IMR-90 (cell line): Measurements from ENCODE around the gene TMCC1. TPM values are rescaled to one million over a fixed set of nuclear protein-coding genes. Genes with fewer than 3 reads are reported as not detected.

Experiments
- ATAC-seq: fragments of 200-7000 bp; cut with Tn5 transposase; 2 replicates; pipeline ENCODE4 v1.9.1; 2020; ENCODE audit warnings: low read depth, mild to moderate bottlenecking, moderate library complexity
- BruUV-seq: library from RNA; stranded (reverse); fragments of 400-500 nt; replicated peaks from 2 replicates; lab custom pipeline; 2021; lab: Mats Ljungman, UMichigan
- CTCF ChIA-PET: fragments of 300-600 bp; formaldehyde crosslinking; extraction: SDS; loops from one replicate; lab custom pipeline; 2021; ENCODE audit warnings: antibody characterized with exemption; lab: Yijun Ruan, JAX
- POLR2A ChIA-PET: fragments of 300-600 bp; sonication (Branson Sonifier 250); formaldehyde crosslinking; loops from one replicate; lab custom pipeline; 2022; ENCODE audit warnings: antibody characterized with exemption; ENCODE audit not compliant: unreplicated experiment; lab: Charles Lee
- DNase-seq: peaks from one replicate; pipeline ENCODE4 v3.0.0; 2013
- H2AFZ ChIP-seq: replicated peaks from 2 replicates; pipeline ENCODE3; 2013; ENCODE audit warnings: low read length, mild to moderate bottlenecking; ENCODE audit not compliant: poor library complexity
- H2AK5ac ChIP-seq: 2 replicates; pipeline ENCODE4 v1.6.1; 2013; ENCODE audit warnings: low read depth, low read length, inconsistent platforms
- H2AK9ac ChIP-seq: replicated peaks from 2 replicates; pipeline ENCODE3; 2013; ENCODE audit warnings: mild to moderate bottlenecking, low read depth, low read length, moderate library complexity; ENCODE audit not compliant: poor library complexity
- H2BK120ac ChIP-seq: 2 replicates; pipeline ENCODE4 v1.6.1; 2013; ENCODE audit warnings: low read depth, low read length, inconsistent platforms
- H2BK15ac ChIP-seq: 3 replicates; pipeline ENCODE4 v1.6.1; 2013; ENCODE audit warnings: low read depth, low read length, inconsistent platforms
- H2BK20ac ChIP-seq: 2 replicates; pipeline ENCODE4 v1.6.1; 2013; ENCODE audit warnings: low read depth, mild to moderate bottlenecking, inconsistent platforms, low read length, moderate library complexity
- H2BK5ac ChIP-seq: 2 replicates; pipeline ENCODE4 v1.6.1; 2013; ENCODE audit warnings: mild to moderate bottlenecking, low read depth, low read length, inconsistent platforms; ENCODE audit not compliant: poor library complexity, severe bottlenecking
- H3K14ac ChIP-seq: replicated peaks from 2 replicates; pipeline ENCODE4 v1.6.1; 2013; ENCODE audit warnings: low read depth, low read length, inconsistent platforms
- H3K18ac ChIP-seq: 2 replicates; pipeline ENCODE4 v1.6.1; 2013; ENCODE audit warnings: low read depth, low read length, control low read depth
- H3K23ac ChIP-seq: 2 replicates; pipeline ENCODE4 v1.6.1; 2013; ENCODE audit warnings: low read depth, low read length, inconsistent platforms
- H3K27ac ChIP-seq: 2 replicates; pipeline ENCODE4 v1.5.1; 2013; ENCODE audit warnings: mild to moderate bottlenecking, control low read depth, low read length; ENCODE audit not compliant: insufficient read depth
- H3K27me3 ChIP-seq: 2 replicates; pipeline ENCODE4 v1.6.1; 2013; ENCODE audit warnings: low read length; ENCODE audit not compliant: control insufficient read depth, insufficient read depth
- H3K36me3 ChIP-seq: 2 replicates; pipeline ENCODE4 v1.6.1; 2013; ENCODE audit warnings: low read length, mixed read lengths; ENCODE audit not compliant: control insufficient read depth, insufficient read depth
- H3K4ac ChIP-seq: 2 replicates; pipeline ENCODE4 v1.6.1; 2013; ENCODE audit warnings: low read depth, low read length, inconsistent platforms
- H3K4me1 ChIP-seq: 2 replicates; pipeline ENCODE4 v1.6.1; 2013; ENCODE audit warnings: low read length, mixed read lengths; ENCODE audit not compliant: control insufficient read depth, insufficient read depth
- H3K4me2 ChIP-seq: 2 replicates; pipeline ENCODE4 v1.6.1; 2013; ENCODE audit warnings: low read depth, mild to moderate bottlenecking, control low read depth, low read length, moderate library complexity
- H3K4me3 ChIP-seq: 2 replicates; pipeline ENCODE4 v1.5.1; 2013; ENCODE audit warnings: low read depth, mild to moderate bottlenecking, control low read depth, low read length, moderate library complexity; ENCODE audit not compliant: insufficient read depth
- H3K56ac ChIP-seq: 2 replicates; pipeline ENCODE4 v1.6.1; 2013; ENCODE audit warnings: low read length, inconsistent platforms; ENCODE audit not compliant: insufficient read depth; ENCODE audit errors: extremely low read depth
- H3K79me1 ChIP-seq, 2 experiments: 2 replicates each; pipeline ENCODE4 v1.6.1; 2013; ENCODE audit warnings: low read length in 2 of 2, inconsistent platforms in 1 of 2, low read depth in 1 of 2
- H3K9ac ChIP-seq: 2 replicates; pipeline ENCODE4 v1.6.1; 2013; ENCODE audit warnings: low read depth, low read length, control low read depth
- H3K9me1 ChIP-seq: 2 replicates; pipeline ENCODE4 v1.6.1; 2013; ENCODE audit warnings: low read length, inconsistent platforms; ENCODE audit not compliant: insufficient read depth
- H3K9me3 ChIP-seq: 2 replicates; pipeline ENCODE4 v1.6.1; 2013; ENCODE audit warnings: low read length; ENCODE audit not compliant: control insufficient read depth, insufficient read depth
- H4K20me1 ChIP-seq: 2 replicates; pipeline ENCODE4 v1.6.1; 2013; ENCODE audit warnings: low read length, inconsistent platforms; ENCODE audit not compliant: insufficient read depth
- H4K5ac ChIP-seq: 2 replicates; pipeline ENCODE4 v1.6.1; 2013; ENCODE audit warnings: mild to moderate bottlenecking, low read depth, low read length, control low read depth
- H4K8ac ChIP-seq, 2 experiments: 2 replicates each; pipeline ENCODE4 v1.6.1; 2013; ENCODE audit warnings: low read depth in 2 of 2, low read length in 2 of 2, control low read depth in 1 of 2, inconsistent platforms in 1 of 2
- H4K91ac ChIP-seq: 2 replicates; pipeline ENCODE4 v1.6.1; 2013; ENCODE audit warnings: low read depth, low read length, inconsistent platforms; ENCODE audit not compliant: insufficient read depth
- CEBPB ChIP-seq: IDR thresholded peaks from 2 replicates; pipeline ENCODE4 v1.6.1; 2012; ENCODE audit warnings: low read depth, low read length, improper control_type of control experiment
- CHD1 ChIP-seq: IDR thresholded peaks from 2 replicates; pipeline ENCODE4 v1.6.1; 2012; ENCODE audit warnings: low read depth, low read length, improper control_type of control experiment
- NFE2L2 ChIP-seq: fragments of 150-350 bp; IDR thresholded peaks from 2 replicates; pipeline ENCODE4 v1.6.1; 2016; ENCODE audit warnings: low read depth, mild to moderate bottlenecking, low read length
- RCOR1 ChIP-seq: IDR thresholded peaks from 2 replicates; pipeline ENCODE4 v1.6.1; 2012; ENCODE audit warnings: mild to moderate bottlenecking, low read length, improper control_type of control experiment; ENCODE audit not compliant: insufficient replicate concordance
- SMC3 ChIP-seq: fragments of 150-350 bp; IDR thresholded peaks from 2 replicates; pipeline ENCODE4 v1.6.1; 2016; ENCODE audit warnings: low read depth, mild to moderate bottlenecking, antibody characterized with exemption, low read length, moderate library complexity
- WGBS, 2 experiments: methylation state at CpG; one replicate each; pipeline versions ENCODE4 v1.1.5 to v1.1.7; 2013; ENCODE audit warnings: missing lambda C conversion rate in 2 of 2; ENCODE audit not compliant: insufficient read length in 1 of 2; ENCODE audit errors: extremely low coverage in 2 of 2; 5-methylcytosine and 5-hydroxymethylcytosine counted together
- dilution Hi-C: fragments of 300-500 bp; cut with HindIII; formaldehyde crosslinking; loops from one replicate; pipeline ENCODE4 v1.14.3; 2018; ENCODE audit warnings: low sequenced_read_pairs; ENCODE audit not compliant: unreplicated experiment
- in situ Hi-C: fragments of 300-500 bp; cut with MboI; formaldehyde crosslinking; loops from 3 replicates; pipeline ENCODE4 v1.14.3; 2019; ENCODE audit warnings: low sequenced_read_pairs, inconsistent platforms, mixed read lengths
- intact Hi-C: fragments of 100-400 bp; cut with micrococcal nuclease; formaldehyde crosslinking; loops from 2 replicates; pipeline ENCODE4 v1.10.0; 2022
- polyA plus RNA-seq, 3 experiments: library from polyadenylated mRNA; depleted of rRNA; stranded (reverse); fragments of >200 nt; gene quantifications; 2 replicates each; pipeline ENCODE4 v1.2.3, GENCODE V29; 2012; ENCODE audit warnings: low replicate concordance in 1 of 3
- total RNA-seq: library from RNA; depleted of rRNA; stranded (reverse); fragments of >200 nt; gene quantifications from 2 replicates; pipeline ENCODE4 v1.2.3, GENCODE V29; 2012
- TF ChIP-seq, protein P1 (sequence below): fragments of 150-350 bp; IDR thresholded peaks from 2 replicates; pipeline ENCODE4 v1.6.1; 2017; ENCODE audit warnings: mild to moderate bottlenecking, antibody characterized with exemption, low read length, low read depth

Gene TMCC1
- total and polyA plus RNA-seq, 2 of the 4 experiments (the other 2 are of a cell fraction) = 5.0 to 7.3 TPM

DNA sequence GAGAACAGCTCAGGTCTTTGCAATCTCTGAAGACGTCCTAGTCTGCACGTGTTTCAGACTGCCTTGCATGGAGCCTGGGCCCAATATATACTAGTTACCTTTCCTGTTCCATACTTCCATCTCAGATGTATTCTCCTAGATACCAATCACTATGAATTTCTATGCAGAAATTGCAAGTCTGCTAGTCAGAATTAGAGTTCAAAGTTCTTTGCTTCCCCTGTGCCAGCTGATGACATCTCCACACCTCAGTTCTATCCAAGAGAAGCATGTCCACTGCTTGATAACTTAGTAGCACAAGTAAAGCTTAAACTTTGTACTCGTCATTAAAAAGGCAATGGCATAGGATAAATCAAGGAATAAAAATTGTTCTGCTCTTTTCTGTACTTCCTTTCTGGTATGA lies 153.4 kb downstream of the TMCC1 start:
- in situ Hi-C loops (no loop called here), intact Hi-C loops (no loop called here), dilution Hi-C loops (no loop called here)
- no TSS peak for BruUV-seq
- H3K36me3 ChIP-seq = no peaks in the 10 kb centered on the region; the same call in 1 of the 2 replicates
- H3K4me1 ChIP-seq = no peaks in the 10 kb centered on the region
- DNase-seq = no peak
- no peak overlapping the region for H2BK120ac ChIP-seq
- no peaks in the 10 kb centered on the region for H3K79me1 ChIP-seq
- H2BK5ac ChIP-seq = no peak overlapping the region
- H3K4me3 ChIP-seq = no peak overlapping the region
- no peak overlapping the region for H3K27ac ChIP-seq
- no peak overlapping the region for H4K91ac ChIP-seq
- no peak overlapping the region for H3K14ac ChIP-seq
- H3K9me1 ChIP-seq = no peaks in the 10 kb centered on the region
- no peak overlapping the region for H4K8ac ChIP-seq
- ATAC-seq = no peak
- no peak overlapping the region for H3K56ac ChIP-seq
- H2AK9ac ChIP-seq = no peak overlapping the region
- POLR2A ChIA-PET = no interaction called here
- H4K5ac ChIP-seq = no peak overlapping the region
- H2AFZ ChIP-seq = no peak overlapping the region
- no peak overlapping the region for H3K9ac ChIP-seq
- H3K9me3 ChIP-seq = no peaks in the 10 kb centered on the region
- WGBS, 2 experiments = 82% methylated on average over 2 of the region's 3 CpGs; no CpG with 5 or more reads in 1 of the 2 experiments
- TF ChIP-seq NFE2L2 (no peak), CHD1 (no peak), CEBPB (no peak), SMC3 (no peak), RCOR1 (no peak)
- TF ChIP-seq, protein P1, sequence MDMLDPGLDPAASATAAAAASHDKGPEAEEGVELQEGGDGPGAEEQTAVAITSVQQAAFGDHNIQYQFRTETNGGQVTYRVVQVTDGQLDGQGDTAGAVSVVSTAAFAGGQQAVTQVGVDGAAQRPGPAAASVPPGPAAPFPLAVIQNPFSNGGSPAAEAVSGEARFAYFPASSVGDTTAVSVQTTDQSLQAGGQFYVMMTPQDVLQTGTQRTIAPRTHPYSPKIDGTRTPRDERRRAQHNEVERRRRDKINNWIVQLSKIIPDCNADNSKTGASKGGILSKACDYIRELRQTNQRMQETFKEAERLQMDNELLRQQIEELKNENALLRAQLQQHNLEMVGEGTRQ = no peak
- H2AK5ac ChIP-seq = no peak overlapping the region
- no peak overlapping the region for H3K18ac ChIP-seq
- H3K4ac ChIP-seq = no peak overlapping the region
- H2BK20ac ChIP-seq = no peak overlapping the region
- H2BK15ac ChIP-seq = no peak overlapping the region
- H3K23ac ChIP-seq = no peak overlapping the region
- H4K20me1 ChIP-seq = no peaks in the 10 kb centered on the region
- CTCF ChIA-PET = no interaction called here
- no peak overlapping the region for H3K4me2 ChIP-seq
- H3K27me3 ChIP-seq = no peaks in the 10 kb centered on the region
